ENCODE results near the gene WDR17.

WDR17 gene

GRCh38 chr4:176099314-176099713 is 33.7 kb downstream of the WDR17 start:
- no peak for DNase-seq (ENCODE audit: low spot score)

- DNase-seq (ENCODE audit: low spot score), result no peak
These were observed 36.9 kb downstream of the WDR17 start for GRCh38 chr4:176102414-176103063.

GRCh38 chr4:176107695-176108094 is 42.1 kb downstream of the WDR17 start:
- no peak for DNase-seq (ENCODE audit: low spot score)

GRCh38 chr4:176123710-176124407 is 58.2 kb downstream of the WDR17 start:
- DNase-seq (ENCODE audit: low spot score), result peak; percentile 1

- DNase-seq (ENCODE audit: low spot score), result no peak
These were observed 59.4 kb downstream of the WDR17 start for GRCh38 chr4:176125063-176125462.

- no peak for DNase-seq (ENCODE audit: low spot score)
These were observed 69.0 kb downstream of the WDR17 start for GRCh38 chr4:176134670-176135069.

GRCh38 chr4:176137631-176138030 is 72.0 kb downstream of the WDR17 start:
- DNase-seq (ENCODE audit: low spot score), result no peak

GRCh38 chr4:176139518-176139917 is 73.9 kb downstream of the WDR17 start:
- DNase-seq (ENCODE audit: low spot score), result no peak

- DNase-seq (ENCODE audit: low spot score), result no peak
These were observed 76.6 kb downstream of the WDR17 start for GRCh38 chr4:176142253-176142652.

- no peak for DNase-seq (ENCODE audit: low spot score)
These were observed 84.2 kb downstream of the WDR17 start for GRCh38 chr4:176149680-176150355.

- no peak for DNase-seq (ENCODE audit: low spot score)
These were observed 84.7 kb downstream of the WDR17 start for GRCh38 chr4:176150356-176150682.

GRCh38 chr4:176150704-176151103 is 85.1 kb downstream of the WDR17 start:
- DNase-seq (ENCODE audit: low spot score), result no peak

- DNase-seq (ENCODE audit: low spot score), result no peak
These were observed 87.5 kb downstream of the WDR17 start for GRCh38 chr4:176153124-176153523.

GRCh38 chr4:176156656-176157055 is 91.0 kb downstream of the WDR17 start:
- DNase-seq (ENCODE audit: low spot score), result no peak

GRCh38 chr4:176163041-176163440 is 97.4 kb downstream of the WDR17 start:
- DNase-seq (ENCODE audit: low spot score), result no peak

GRCh38 chr4:176185051-176185450 is 119.4 kb downstream of the WDR17 start:
- DNase-seq (ENCODE audit: low spot score), result no peak

GRCh38 chr4:176186067-176186466 is 120.4 kb downstream of the WDR17 start:
- no peak for DNase-seq (ENCODE audit: low spot score)

GRCh38 chr4:176186671-176187395 is 121.2 kb downstream of the WDR17 start:
- DNase-seq (ENCODE audit: low spot score), result no peak

- DNase-seq (ENCODE audit: low spot score), result no peak
These were observed 122.0 kb downstream of the WDR17 start for GRCh38 chr4:176187624-176188023.

GRCh38 chr4:176188654-176189053 is 123.0 kb downstream of the WDR17 start:
- DNase-seq (ENCODE audit: low spot score), result no peak

GRCh38 chr4:176189891-176190795 is 124.5 kb downstream of the WDR17 start:
- no peak for DNase-seq (ENCODE audit: low spot score)

- no peak for DNase-seq (ENCODE audit: low spot score)
These were observed 126.3 kb downstream of the WDR17 start for GRCh38 chr4:176191974-176192373.
